A549 treated with CpdA at 1 μM for 4 hours (cell line): ENCODE data around the gene EDC4. TPM values are rescaled to one million over a fixed set of nuclear protein-coding genes. Genes with fewer than 3 reads are reported as not detected.

Experiments used
- total RNA-seq: library from RNA; stranded (reverse); fragments of 200-300 nt; extraction: Qiagen RNA extraction; gene quantifications from 5 replicates; pipeline ENCODE4 v1.2.3, GENCODE V29; 2022; ENCODE audit warnings: low read depth

Gene EDC4
- 58.5 to 70.6 TPM (median 64.6 TPM) in 5 replicates for total RNA-seq

GRCh38 chr16:67872631-67873434 is at the start of gene EDC4:
EDC4 (plus strand) TSS chr16:67873052; CDS start chr16:67873262, 210 bp downstream.

GRCh38 chr16:67841816-67842508 is 30.9 kb upstream of the EDC4 start, which contains the start of gene THAP11:
THAP11 (plus strand) TSS chr16:67842320; CDS start chr16:67842555, 235 bp downstream.

GRCh38 chr16:67846320-67847063 is 26.4 kb upstream of the EDC4 start, which contains the start of gene NUTF2:
NUTF2 (plus strand) TSS chr16:67846933; CDS start chr16:67865131, 18,198 bp downstream.

GRCh38 chr16:67847064-67847861 is 25.6 kb upstream of the EDC4 start, which contains the start of gene CENPT:
CENPT (minus strand) TSS chr16:67847693; CDS start chr16:67833859, 13,834 bp downstream.

GRCh38 chr16:67884684-67885083 is 11.8 kb downstream of the EDC4 start, which contains the start of gene NRN1L:
NRN1L (plus strand) TSS chr16:67884885; CDS start chr16:67884904, 19 bp downstream.

GRCh38 chr16:67892899-67893742 is 20.3 kb downstream of the EDC4 start, which contains the start of gene PSKH1:
PSKH1 (plus strand) TSS chr16:67893254; CDS start chr16:67908750, 15,496 bp downstream.

Other genes starting within 250 kb of the EDC4 start
- gene CARMIL2, start 227.9 kb upstream of the EDC4 start, total RNA-seq: 0.78 to 2.0 TPM (median 1.3 TPM) in 5 replicates
- 30.0 to 36.4 TPM (median 32.9 TPM) in 5 replicates for gene ACD, start 212.8 kb upstream of the EDC4 start, total RNA-seq
- 1.4 to 2.3 TPM (median 1.7 TPM) in 5 replicates for gene PARD6A, start 212.1 kb upstream of the EDC4 start, total RNA-seq
- gene ENKD1, start 206.3 kb upstream of the EDC4 start, total RNA-seq: 7.5 to 12.1 TPM (median 10.7 TPM) in 5 replicates
- gene C16orf86, start 206.2 kb upstream of the EDC4 start, total RNA-seq: 0.11 to 0.17 TPM (median 0.14 TPM) in 3 of 5 replicates, not detected in the others
- gene GFOD2, start 153.7 kb upstream of the EDC4 start, total RNA-seq: 17.4 to 19.2 TPM (median 17.8 TPM) in 5 replicates
- gene RANBP10, start 66.5 kb upstream of the EDC4 start, total RNA-seq: 8.7 to 9.8 TPM (median 9.2 TPM) in 5 replicates
- gene TSNAXIP1, start 66.2 kb upstream of the EDC4 start, total RNA-seq: 0.35 to 0.83 TPM (median 0.43 TPM) in 5 replicates
- 24.7 to 45.1 TPM (median 42.2 TPM) in 5 replicates for gene THAP11, start 30.7 kb upstream of the EDC4 start, total RNA-seq
- gene NUTF2, start 26.1 kb upstream of the EDC4 start, total RNA-seq: 231 to 244 TPM (median 242 TPM) in 5 replicates
- 26.9 to 31.8 TPM (median 29.8 TPM) in 5 replicates for gene CENPT, start 25.4 kb upstream of the EDC4 start, total RNA-seq
- 0.17 to 0.29 TPM in 2 of 5 replicates, not detected in the others for gene NRN1L, start 11.8 kb downstream of the EDC4 start, total RNA-seq
- 11.6 to 18.1 TPM (median 15.8 TPM) in 5 replicates for gene PSKH1, start 20.2 kb downstream of the EDC4 start, total RNA-seq
- 1.6 to 2.7 TPM (median 1.8 TPM) in 5 replicates for gene CTRL, start 58.8 kb downstream of the EDC4 start, total RNA-seq
- 37.4 to 55.9 TPM (median 50.3 TPM) in 5 replicates for gene PSMB10, start 63.8 kb downstream of the EDC4 start, total RNA-seq
- gene LCAT, start 71.1 kb downstream of the EDC4 start, total RNA-seq: 4.9 to 10.8 TPM (median 9.3 TPM) in 5 replicates
- gene SLC12A4, start 95.6 kb downstream of the EDC4 start, total RNA-seq: 19.7 to 30.7 TPM (median 26.2 TPM) in 5 replicates
- gene DPEP3, start 107.4 kb downstream of the EDC4 start, total RNA-seq: not detected in 5 replicates
- gene DPEP2, start 126.4 kb downstream of the EDC4 start, total RNA-seq: not detected in 5 replicates
- not detected in 5 replicates for gene DPEP2NB, start 142.9 kb downstream of the EDC4 start, total RNA-seq
- 16.6 to 21.2 TPM (median 20.2 TPM) in 5 replicates for gene DDX28, start 150.2 kb downstream of the EDC4 start, total RNA-seq
- gene DUS2, start 150.2 kb downstream of the EDC4 start, total RNA-seq: 15.3 to 18.9 TPM (median 17.7 TPM) in 5 replicates
- gene NFATC3, start 212.3 kb downstream of the EDC4 start, total RNA-seq: 14.4 to 16.1 TPM (median 15.7 TPM) in 5 replicates